Mesothelial cell of epicardium (in vitro differentiated cells): ENCODE results near the gene OLFM1. TPM values are rescaled to one million over a fixed set of nuclear protein-coding genes. Genes with fewer than 3 reads are reported as not detected.

Experiments used
- DNase-seq, 2 experiments: peaks; one replicate each; pipeline ENCODE4 v3.0.0; 2021; ENCODE audit warnings: low spot score in 2 of 2; ENCODE audit not compliant: unreplicated experiment in 2 of 2
- H3K27ac Mint-ChIP-seq: 2 replicates; pipeline ENCODE4 v1.8.0; 2021; ENCODE audit warnings: mixed read lengths
- H3K27me3 Mint-ChIP-seq: 2 replicates; pipeline ENCODE4 v1.8.0; 2021; ENCODE audit warnings: low read depth, mixed read lengths
- H3K36me3 Mint-ChIP-seq: 2 replicates; pipeline ENCODE4 v1.8.0; 2021; ENCODE audit warnings: mixed read lengths
- H3K4me1 Mint-ChIP-seq: 2 replicates; pipeline ENCODE4 v1.8.0; 2021; ENCODE audit warnings: mixed read lengths
- H3K4me3 Mint-ChIP-seq: 2 replicates; pipeline ENCODE4 v1.8.0; 2021; ENCODE audit warnings: mild to moderate bottlenecking, moderate library complexity, mixed read lengths
- H3K9me3 Mint-ChIP-seq: 2 replicates; pipeline ENCODE4 v1.8.0; 2021; ENCODE audit warnings: mixed read lengths
- CTCF ChIP-seq: fragments of 200-600 bp; sonication (generic); IDR thresholded peaks from one replicate; pipeline ENCODE4 v1.5.0; 2021; ENCODE audit warnings: antibody characterized with exemption; ENCODE audit not compliant: unreplicated experiment
- total RNA-seq: library from RNA; stranded (reverse); gene quantifications from 3 replicates; pipeline ENCODE4 v1.2.1, GENCODE V29; 2021

Gene OLFM1
- total RNA-seq, 1 donor from 2014 or later, result 2.0 TPM

- Mint-ChIP-seq H3K4me3 (no peak overlapping the region), H3K27ac (no peak overlapping the region), H3K27me3 (peaks cover 69% of the 10 kb centered on the region), H3K36me3 (no peaks in the 10 kb centered on the region), H3K4me1 (no peaks in the 10 kb centered on the region), H3K9me3 (no peaks in the 10 kb centered on the region)
- DNase-seq, result no peak
- no peak for TF ChIP-seq CTCF
Measured at GRCh38 chr9:135166565-135166964, 79.1 kb downstream of the OLFM1 start.

GRCh38 chr9:135167356-135167755 is 79.9 kb downstream of the OLFM1 start:
- H3K4me3 Mint-ChIP-seq, result no peak overlapping the region
- no peak overlapping the region for H3K27ac Mint-ChIP-seq
- no peaks in the 10 kb centered on the region for H3K4me1 Mint-ChIP-seq
- no peaks in the 10 kb centered on the region for H3K9me3 Mint-ChIP-seq
- H3K27me3 Mint-ChIP-seq, result peaks cover 71% of the 10 kb centered on the region
- no peak for DNase-seq
- TF ChIP-seq CTCF, result no peak
- H3K36me3 Mint-ChIP-seq, result no peaks in the 10 kb centered on the region

- DNase-seq, result no peak
- H3K4me1 Mint-ChIP-seq, result no peaks in the 10 kb centered on the region
- peaks cover 74% of the 10 kb centered on the region for H3K27me3 Mint-ChIP-seq
- no peak for TF ChIP-seq CTCF
- no peak overlapping the region for H3K27ac Mint-ChIP-seq
- H3K9me3 Mint-ChIP-seq, result no peaks in the 10 kb centered on the region
- H3K36me3 Mint-ChIP-seq, result no peaks in the 10 kb centered on the region
- no peak overlapping the region for H3K4me3 Mint-ChIP-seq
Measured at GRCh38 chr9:135167849-135168655, 80.6 kb downstream of the OLFM1 start.

- no peaks in the 10 kb centered on the region for H3K36me3 Mint-ChIP-seq
- no peaks in the 10 kb centered on the region for H3K9me3 Mint-ChIP-seq
- H3K4me3 Mint-ChIP-seq, result no peak overlapping the region
- no peak overlapping the region for H3K27ac Mint-ChIP-seq
- no peaks in the 10 kb centered on the region for H3K4me1 Mint-ChIP-seq
- DNase-seq, result no peak
- peaks cover 72% of the 10 kb centered on the region for H3K27me3 Mint-ChIP-seq
- no peak for TF ChIP-seq CTCF
Measured at GRCh38 chr9:135169709-135170226, 82.3 kb downstream of the OLFM1 start.

GRCh38 chr9:135170535-135170934 is 83.1 kb downstream of the OLFM1 start:
- H3K4me3 Mint-ChIP-seq, result no peak overlapping the region

More at GRCh38 chr9:135170535-135170934, 83.1 kb downstream of the OLFM1 start:
- H3K27ac Mint-ChIP-seq, result no peak overlapping the region
- no peaks in the 10 kb centered on the region for H3K9me3 Mint-ChIP-seq
- no peak for DNase-seq
- no peaks in the 10 kb centered on the region for H3K4me1 Mint-ChIP-seq
- H3K27me3 Mint-ChIP-seq, result peaks cover 69% of the 10 kb centered on the region
- no peaks in the 10 kb centered on the region for H3K36me3 Mint-ChIP-seq
- no peak for TF ChIP-seq CTCF

Other genes starting within 250 kb of the OLFM1 start
- not detected in 3 replicates for gene FCN2, start 206.9 kb upstream of the OLFM1 start, total RNA-seq
- gene FCN1, start 169.8 kb upstream of the OLFM1 start, total RNA-seq, result not detected in 3 replicates